SK-N-SH treated with all-trans-retinoic acid at 6 μM for 48 hours (cell line): ENCODE measurements around the gene ACSL1.

Experiments used
- ATAC-seq: fragments of 200-7000 bp; cut with Tn5 transposase; 3 replicates; pipeline ENCODE4 v1.9.1; 2020; ENCODE audit warnings: mild to moderate bottlenecking, moderate library complexity
- ARNTL ChIP-seq: fragments of 450-650 bp; formaldehyde crosslinking; IDR thresholded peaks from 2 replicates; pipeline ENCODE4 v1.5.0; 2020; ENCODE audit warnings: low read depth, mild to moderate bottlenecking, moderate library complexity, borderline replicate concordance
- BACH2 ChIP-seq: fragments of 250-450 bp; sonication (Bioruptor Pico); IDR thresholded peaks from 2 replicates; pipeline ENCODE4 v1.9.0; 2021; ENCODE audit warnings: mild to moderate bottlenecking, borderline replicate concordance
- CSDC2 ChIP-seq: fragments of 250-450 bp; sonication (Bioruptor Pico); IDR thresholded peaks from 2 replicates; pipeline ENCODE4 v1.5.0; 2020; ENCODE audit warnings: mild to moderate bottlenecking, moderate library complexity
- ESRRG ChIP-seq: fragments of 250-450 bp; sonication (Bioruptor Pico); IDR thresholded peaks from 2 replicates; pipeline ENCODE4 v1.6.1; 2021; ENCODE audit warnings: mild to moderate bottlenecking
- GLIS3 ChIP-seq: fragments of 250-450 bp; sonication (Bioruptor Pico); IDR thresholded peaks from 2 replicates; pipeline ENCODE4 v1.5.0; 2020; ENCODE audit warnings: mild to moderate bottlenecking, moderate library complexity
- ISL1 ChIP-seq: fragments of 250-450 bp; sonication (Bioruptor Pico); IDR thresholded peaks from 2 replicates; pipeline ENCODE4 v2.1.2; 2022; ENCODE audit warnings: mild to moderate bottlenecking, moderate library complexity
- OSR1 ChIP-seq: fragments of 250-450 bp; sonication (Bioruptor Pico); IDR thresholded peaks from 2 replicates; pipeline ENCODE4 v1.8.0; 2022; ENCODE audit warnings: moderate library complexity, mild to moderate bottlenecking, inconsistent platforms
- PPARA ChIP-seq: fragments of 250-450 bp; sonication (Bioruptor Pico); IDR thresholded peaks from 2 replicates; pipeline ENCODE4 v1.5.0; 2020; ENCODE audit warnings: mild to moderate bottlenecking, borderline replicate concordance
- SNAI2 ChIP-seq: fragments of 250-450 bp; sonication (Bioruptor Pico); IDR thresholded peaks from 2 replicates; pipeline ENCODE4 v1.5.0; 2020; ENCODE audit warnings: mild to moderate bottlenecking, moderate library complexity
- TCF4 ChIP-seq: fragments of 250-450 bp; sonication (Bioruptor Pico); IDR thresholded peaks from 2 replicates; pipeline ENCODE4 v1.8.0; 2021; ENCODE audit warnings: mild to moderate bottlenecking, moderate library complexity, borderline replicate concordance
- TOX ChIP-seq: fragments of 250-450 bp; sonication (Bioruptor Pico); IDR thresholded peaks from 2 replicates; pipeline ENCODE4 v1.8.0; 2021; ENCODE audit warnings: mild to moderate bottlenecking, moderate library complexity, borderline replicate concordance
- ZC3H10 ChIP-seq: fragments of 250-450 bp; sonication (Bioruptor Pico); IDR thresholded peaks from 2 replicates; pipeline ENCODE4 v1.5.1; 2021; ENCODE audit warnings: mild to moderate bottlenecking, moderate library complexity
- ZFP3 ChIP-seq: fragments of 250-450 bp; sonication (Bioruptor Pico); IDR thresholded peaks from 2 replicates; pipeline ENCODE4 v1.5.0; 2020; ENCODE audit warnings: mild to moderate bottlenecking, moderate library complexity
- ZNF565 ChIP-seq: fragments of 450-650 bp; formaldehyde crosslinking; conservative IDR thresholded peaks from 2 replicates; pipeline ENCODE4 v1.5.0; 2020; ENCODE audit warnings: low read depth, mild to moderate bottlenecking, moderate library complexity
- ZNF8 ChIP-seq: fragments of 450-650 bp; formaldehyde crosslinking; IDR thresholded peaks from 2 replicates; pipeline ENCODE4 v1.5.0; 2020; ENCODE audit warnings: mild to moderate bottlenecking, moderate library complexity
- TF ChIP-seq, protein P1 (sequence below): fragments of 250-450 bp; sonication (Bioruptor Pico); IDR thresholded peaks from 2 replicates; pipeline ENCODE4 v1.5.1; 2021; ENCODE audit warnings: mild to moderate bottlenecking, moderate library complexity
- TF ChIP-seq, protein P2 (sequence below): fragments of 250-450 bp; sonication (Bioruptor Pico); IDR thresholded peaks from 2 replicates; pipeline ENCODE4 v1.8.0; 2020; ENCODE audit warnings: mild to moderate bottlenecking, moderate library complexity, borderline replicate concordance
- TF ChIP-seq, protein P3 (sequence below): fragments of 250-450 bp; sonication (Bioruptor Pico); IDR thresholded peaks from 2 replicates; pipeline ENCODE4 v1.5.1; 2020; ENCODE audit warnings: low read depth, mild to moderate bottlenecking, moderate library complexity
- TF ChIP-seq, protein P4 (sequence below): fragments of 250-450 bp; sonication (Bioruptor Pico); IDR thresholded peaks from 2 replicates; pipeline ENCODE4 v1.8.0; 2021; ENCODE audit warnings: low read depth, mild to moderate bottlenecking, moderate library complexity, borderline replicate concordance
- TF ChIP-seq, protein P5 (sequence below): fragments of 250-450 bp; sonication (Bioruptor Pico); IDR thresholded peaks from 2 replicates; pipeline ENCODE4 v1.5.0; 2020; ENCODE audit warnings: mild to moderate bottlenecking, moderate library complexity

ACSL1 gene

DNA sequence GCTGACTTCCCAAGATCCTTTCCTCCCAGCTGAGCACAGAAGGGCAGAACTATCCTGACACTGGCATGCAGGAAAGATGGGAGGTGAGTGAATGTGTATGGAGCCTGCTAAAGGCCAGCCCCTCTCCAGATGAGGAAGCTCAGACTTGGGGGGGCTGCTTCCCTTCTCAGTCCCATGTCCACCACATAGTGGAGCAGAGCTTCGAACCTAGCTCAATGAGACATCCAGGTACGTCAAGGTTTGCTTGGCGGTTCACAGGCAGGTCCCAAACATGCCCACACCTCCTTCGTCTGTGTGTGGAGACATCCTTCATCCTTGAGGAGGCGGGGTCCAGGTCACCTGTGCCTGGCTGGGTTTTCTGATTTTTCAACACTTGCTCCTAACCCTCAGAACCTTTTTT is 31.3 kb downstream of the ACSL1 start (continued):
- TF ChIP-seq, protein P1, sequence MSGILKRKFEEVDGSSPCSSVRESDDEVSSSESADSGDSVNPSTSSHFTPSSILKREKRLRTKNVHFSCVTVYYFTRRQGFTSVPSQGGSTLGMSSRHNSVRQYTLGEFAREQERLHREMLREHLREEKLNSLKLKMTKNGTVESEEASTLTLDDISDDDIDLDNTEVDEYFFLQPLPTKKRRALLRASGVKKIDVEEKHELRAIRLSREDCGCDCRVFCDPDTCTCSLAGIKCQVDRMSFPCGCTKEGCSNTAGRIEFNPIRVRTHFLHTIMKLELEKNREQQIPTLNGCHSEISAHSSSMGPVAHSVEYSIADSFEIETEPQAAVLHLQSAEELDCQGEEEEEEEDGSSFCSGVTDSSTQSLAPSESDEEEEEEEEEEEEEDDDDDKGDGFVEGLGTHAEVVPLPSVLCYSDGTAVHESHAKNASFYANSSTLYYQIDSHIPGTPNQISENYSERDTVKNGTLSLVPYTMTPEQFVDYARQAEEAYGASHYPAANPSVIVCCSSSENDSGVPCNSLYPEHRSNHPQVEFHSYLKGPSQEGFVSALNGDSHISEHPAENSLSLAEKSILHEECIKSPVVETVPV (CRISPR knock-in tag): no peak

DNA sequence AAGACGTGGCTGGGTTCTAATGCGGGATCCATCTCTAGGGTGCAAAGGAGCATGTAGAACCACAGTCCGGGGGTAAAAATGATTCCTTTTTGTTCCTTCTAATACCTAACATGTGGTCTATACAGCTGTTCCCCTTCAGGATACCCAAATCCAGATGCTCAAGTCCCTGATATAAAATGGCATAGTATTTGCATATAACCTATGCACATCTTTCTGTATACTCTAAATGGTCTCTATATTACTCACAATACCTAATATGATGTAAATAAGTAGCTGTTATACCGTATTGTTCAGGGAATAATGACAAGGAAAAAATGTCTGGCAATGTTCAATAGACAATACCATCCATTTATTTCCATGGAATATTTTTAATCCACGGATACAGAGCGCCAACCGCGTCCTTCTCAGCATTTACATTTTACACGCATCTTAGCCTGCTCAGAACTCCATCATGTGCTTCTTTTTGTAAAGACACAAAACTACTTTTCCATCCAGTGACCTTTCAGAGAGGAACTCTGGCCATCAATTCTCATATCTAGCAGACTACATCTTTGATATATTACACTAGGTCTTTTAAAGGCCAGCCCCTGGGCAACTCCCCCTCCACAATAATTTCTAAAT is 31.9 kb downstream of the ACSL1 start:
- ATAC-seq: no peak
- TF ChIP-seq, protein P2, sequence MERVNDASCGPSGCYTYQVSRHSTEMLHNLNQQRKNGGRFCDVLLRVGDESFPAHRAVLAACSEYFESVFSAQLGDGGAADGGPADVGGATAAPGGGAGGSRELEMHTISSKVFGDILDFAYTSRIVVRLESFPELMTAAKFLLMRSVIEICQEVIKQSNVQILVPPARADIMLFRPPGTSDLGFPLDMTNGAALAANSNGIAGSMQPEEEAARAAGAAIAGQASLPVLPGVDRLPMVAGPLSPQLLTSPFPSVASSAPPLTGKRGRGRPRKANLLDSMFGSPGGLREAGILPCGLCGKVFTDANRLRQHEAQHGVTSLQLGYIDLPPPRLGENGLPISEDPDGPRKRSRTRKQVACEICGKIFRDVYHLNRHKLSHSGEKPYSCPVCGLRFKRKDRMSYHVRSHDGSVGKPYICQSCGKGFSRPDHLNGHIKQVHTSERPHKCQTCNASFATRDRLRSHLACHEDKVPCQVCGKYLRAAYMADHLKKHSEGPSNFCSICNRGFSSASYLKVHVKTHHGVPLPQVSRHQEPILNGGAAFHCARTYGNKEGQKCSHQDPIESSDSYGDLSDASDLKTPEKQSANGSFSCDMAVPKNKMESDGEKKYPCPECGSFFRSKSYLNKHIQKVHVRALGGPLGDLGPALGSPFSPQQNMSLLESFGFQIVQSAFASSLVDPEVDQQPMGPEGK (CRISPR knock-in tag): no peak
- TF ChIP-seq PPARA (CRISPR knock-in tag): no peak
- no peak for TF ChIP-seq SNAI2 (CRISPR knock-in tag)
- no peak for TF ChIP-seq CSDC2 (CRISPR knock-in tag)
- TF ChIP-seq ZC3H10 (CRISPR knock-in tag): no peak
- TF ChIP-seq ZNF8 (CRISPR knock-in tag): no peak
- no peak for TF ChIP-seq BACH2 (CRISPR knock-in tag)
- no peak for TF ChIP-seq OSR1
- TF ChIP-seq ARNTL (CRISPR knock-in tag): no peak
- TF ChIP-seq, protein P3, sequence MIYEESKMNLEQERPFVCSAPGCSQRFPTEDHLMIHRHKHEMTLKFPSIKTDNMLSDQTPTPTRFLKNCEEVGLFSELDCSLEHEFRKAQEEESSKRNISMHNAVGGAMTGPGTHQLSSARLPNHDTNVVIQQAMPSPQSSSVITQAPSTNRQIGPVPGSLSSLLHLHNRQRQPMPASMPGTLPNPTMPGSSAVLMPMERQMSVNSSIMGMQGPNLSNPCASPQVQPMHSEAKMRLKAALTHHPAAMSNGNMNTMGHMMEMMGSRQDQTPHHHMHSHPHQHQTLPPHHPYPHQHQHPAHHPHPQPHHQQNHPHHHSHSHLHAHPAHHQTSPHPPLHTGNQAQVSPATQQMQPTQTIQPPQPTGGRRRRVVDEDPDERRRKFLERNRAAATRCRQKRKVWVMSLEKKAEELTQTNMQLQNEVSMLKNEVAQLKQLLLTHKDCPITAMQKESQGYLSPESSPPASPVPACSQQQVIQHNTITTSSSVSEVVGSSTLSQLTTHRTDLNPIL (CRISPR knock-in tag): no peak
- TF ChIP-seq ESRRG: no peak
- TF ChIP-seq, protein P4, sequence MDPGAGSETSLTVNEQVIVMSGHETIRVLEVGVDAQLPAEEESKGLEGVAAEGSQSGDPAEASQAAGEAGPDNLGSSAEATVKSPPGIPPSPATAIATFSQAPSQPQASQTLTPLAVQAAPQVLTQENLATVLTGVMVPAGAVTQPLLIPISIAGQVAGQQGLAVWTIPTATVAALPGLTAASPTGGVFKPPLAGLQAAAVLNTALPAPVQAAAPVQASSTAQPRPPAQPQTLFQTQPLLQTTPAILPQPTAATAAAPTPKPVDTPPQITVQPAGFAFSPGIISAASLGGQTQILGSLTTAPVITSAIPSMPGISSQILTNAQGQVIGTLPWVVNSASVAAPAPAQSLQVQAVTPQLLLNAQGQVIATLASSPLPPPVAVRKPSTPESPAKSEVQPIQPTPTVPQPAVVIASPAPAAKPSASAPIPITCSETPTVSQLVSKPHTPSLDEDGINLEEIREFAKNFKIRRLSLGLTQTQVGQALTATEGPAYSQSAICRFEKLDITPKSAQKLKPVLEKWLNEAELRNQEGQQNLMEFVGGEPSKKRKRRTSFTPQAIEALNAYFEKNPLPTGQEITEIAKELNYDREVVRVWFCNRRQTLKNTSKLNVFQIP (CRISPR knock-in tag): no peak
- TF ChIP-seq TOX (CRISPR knock-in tag): no peak
- TF ChIP-seq, protein P1 (CRISPR knock-in tag): no peak
- TF ChIP-seq ZNF565 (CRISPR knock-in tag): no peak
- no peak for TF ChIP-seq ISL1 (CRISPR knock-in tag)
- no peak for TF ChIP-seq GLIS3
- TF ChIP-seq TCF4: no peak
- TF ChIP-seq, protein P5, sequence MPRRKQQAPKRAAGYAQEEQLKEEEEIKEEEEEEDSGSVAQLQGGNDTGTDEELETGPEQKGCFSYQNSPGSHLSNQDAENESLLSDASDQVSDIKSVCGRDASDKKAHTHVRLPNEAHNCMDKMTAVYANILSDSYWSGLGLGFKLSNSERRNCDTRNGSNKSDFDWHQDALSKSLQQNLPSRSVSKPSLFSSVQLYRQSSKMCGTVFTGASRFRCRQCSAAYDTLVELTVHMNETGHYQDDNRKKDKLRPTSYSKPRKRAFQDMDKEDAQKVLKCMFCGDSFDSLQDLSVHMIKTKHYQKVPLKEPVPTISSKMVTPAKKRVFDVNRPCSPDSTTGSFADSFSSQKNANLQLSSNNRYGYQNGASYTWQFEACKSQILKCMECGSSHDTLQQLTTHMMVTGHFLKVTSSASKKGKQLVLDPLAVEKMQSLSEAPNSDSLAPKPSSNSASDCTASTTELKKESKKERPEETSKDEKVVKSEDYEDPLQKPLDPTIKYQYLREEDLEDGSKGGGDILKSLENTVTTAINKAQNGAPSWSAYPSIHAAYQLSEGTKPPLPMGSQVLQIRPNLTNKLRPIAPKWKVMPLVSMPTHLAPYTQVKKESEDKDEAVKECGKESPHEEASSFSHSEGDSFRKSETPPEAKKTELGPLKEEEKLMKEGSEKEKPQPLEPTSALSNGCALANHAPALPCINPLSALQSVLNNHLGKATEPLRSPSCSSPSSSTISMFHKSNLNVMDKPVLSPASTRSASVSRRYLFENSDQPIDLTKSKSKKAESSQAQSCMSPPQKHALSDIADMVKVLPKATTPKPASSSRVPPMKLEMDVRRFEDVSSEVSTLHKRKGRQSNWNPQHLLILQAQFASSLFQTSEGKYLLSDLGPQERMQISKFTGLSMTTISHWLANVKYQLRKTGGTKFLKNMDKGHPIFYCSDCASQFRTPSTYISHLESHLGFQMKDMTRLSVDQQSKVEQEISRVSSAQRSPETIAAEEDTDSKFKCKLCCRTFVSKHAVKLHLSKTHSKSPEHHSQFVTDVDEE (CRISPR knock-in tag): no peak
- TF ChIP-seq ZFP3: no peak
